OCI-LY7 (cell line): Measurements from ENCODE around the gene PPP1R16B. TPM values are rescaled to one million over a fixed set of nuclear protein-coding genes. Genes with fewer than 3 reads are reported as not detected.

Experiments used
- BruUV-seq: library from RNA; stranded (reverse); fragments of 400-500 nt; replicated peaks from 2 replicates; lab custom pipeline; 2021; lab: Mats Ljungman, UMichigan
- CTCF ChIA-PET: fragments of 300-600 bp; sonication (Branson Sonifier 250); formaldehyde crosslinking; loops from one replicate; lab custom pipeline; 2022; ENCODE audit warnings: antibody characterized with exemption; ENCODE audit not compliant: unreplicated experiment; lab: Charles Lee
- POLR2A ChIA-PET: fragments of 300-600 bp; sonication (Branson Sonifier 250); formaldehyde crosslinking; loops from one replicate; lab custom pipeline; 2022; ENCODE audit warnings: antibody characterized with exemption; lab: Charles Lee
- DNase-seq: peaks from one replicate; pipeline ENCODE4 v3.0.0-alpha.2; 2015; ENCODE audit warnings: low spot score
- H2AFZ ChIP-seq: fragments of 200-600 bp; sonication (generic), shearing (Covaris generic); 2 replicates; pipeline ENCODE4 v1.6.1; 2014; ENCODE audit warnings: mild to moderate bottlenecking, antibody characterized with exemption, low read length, moderate library complexity
- H3K27ac ChIP-seq: fragments of 200-600 bp; sonication (generic); 2 replicates; pipeline ENCODE4 v1.5.1; 2014; ENCODE audit warnings: mixed run types, low read depth, mild to moderate bottlenecking, moderate library complexity, low read length, inconsistent platforms; ENCODE audit not compliant: poor library complexity, severe bottlenecking
- H3K36me3 ChIP-seq: fragments of 200-600 bp; sonication (generic); 2 replicates; pipeline ENCODE4 v1.6.1; 2014; ENCODE audit warnings: mild to moderate bottlenecking, antibody characterized with exemption, low read length, moderate library complexity, mixed read lengths; ENCODE audit not compliant: insufficient read depth
- H3K4me1 ChIP-seq: fragments of 200-600 bp; sonication (generic); 2 replicates; pipeline ENCODE4 v1.5.1; 2014; ENCODE audit warnings: mild to moderate bottlenecking, low read length; ENCODE audit not compliant: insufficient read depth, poor library complexity, severe bottlenecking
- H3K4me2 ChIP-seq: fragments of 200-600 bp; sonication (generic); 2 replicates; pipeline ENCODE4 v1.6.1; 2014; ENCODE audit warnings: mild to moderate bottlenecking, low read length
- H3K4me3 ChIP-seq: fragments of 200-600 bp; sonication (generic); 2 replicates; pipeline ENCODE4 v1.5.1; 2014; ENCODE audit warnings: mild to moderate bottlenecking, low read depth, low read length; ENCODE audit not compliant: poor library complexity, severe bottlenecking
- H3K79me2 ChIP-seq: fragments of 200-600 bp; sonication (generic); 2 replicates; pipeline ENCODE4 v1.6.1; 2016; ENCODE audit warnings: low read depth, mild to moderate bottlenecking, low read length, moderate library complexity, mixed read lengths; ENCODE audit not compliant: insufficient read depth
- H3K9me2 ChIP-seq: fragments of 200-600 bp; sonication (generic); 2 replicates; pipeline ENCODE4 v1.6.1; 2016; ENCODE audit warnings: mild to moderate bottlenecking, low read length, mixed read lengths; ENCODE audit not compliant: insufficient read depth
- H3K9me3 ChIP-seq: fragments of 200-600 bp; sonication (generic); 2 replicates; pipeline ENCODE4 v1.6.1; 2014; ENCODE audit warnings: mild to moderate bottlenecking, mixed run types, low read length, mixed read lengths
- H4K20me1 ChIP-seq: fragments of 200-600 bp; sonication (generic); 2 replicates; pipeline ENCODE4 v1.6.1; 2014; ENCODE audit warnings: mild to moderate bottlenecking, antibody characterized with exemption, low read length, moderate library complexity, mixed read lengths; ENCODE audit not compliant: insufficient read depth
- CTCF ChIP-seq: fragments of 200-600 bp; sonication (generic); conservative IDR thresholded peaks from 2 replicates; pipeline ENCODE4 v1.5.1; 2014; ENCODE audit warnings: mild to moderate bottlenecking, antibody characterized with exemption, low read length, moderate library complexity, mixed read lengths
- EZH2phosphoT487 ChIP-seq: fragments of 200-600 bp; sonication (generic); IDR thresholded peaks from 2 replicates; pipeline ENCODE4 v1.6.1; 2018; ENCODE audit warnings: low read depth, borderline replicate concordance, mild to moderate bottlenecking, mixed run types, antibody characterized with exemption, low read length, moderate library complexity, mixed read lengths
- intact Hi-C: fragments of 100-400 bp; cut with micrococcal nuclease; formaldehyde crosslinking; loops from one replicate; pipeline ENCODE4 v1.10.0; 2022; ENCODE audit not compliant: unreplicated experiment
- total RNA-seq, 2 experiments: library from RNA; depleted of rRNA in 1 of 2; stranded (reverse); fragments of >200 nt in 1 of 2; shearing (Covaris generic) in 1 of 2; gene quantifications; 2 replicates each; pipeline ENCODE4 v1.2.3, GENCODE V29; 2014 to 2022

Gene PPP1R16B
- total RNA-seq, 2 experiments from 2014 or later = 45.4 to 49.7 TPM

DNA sequence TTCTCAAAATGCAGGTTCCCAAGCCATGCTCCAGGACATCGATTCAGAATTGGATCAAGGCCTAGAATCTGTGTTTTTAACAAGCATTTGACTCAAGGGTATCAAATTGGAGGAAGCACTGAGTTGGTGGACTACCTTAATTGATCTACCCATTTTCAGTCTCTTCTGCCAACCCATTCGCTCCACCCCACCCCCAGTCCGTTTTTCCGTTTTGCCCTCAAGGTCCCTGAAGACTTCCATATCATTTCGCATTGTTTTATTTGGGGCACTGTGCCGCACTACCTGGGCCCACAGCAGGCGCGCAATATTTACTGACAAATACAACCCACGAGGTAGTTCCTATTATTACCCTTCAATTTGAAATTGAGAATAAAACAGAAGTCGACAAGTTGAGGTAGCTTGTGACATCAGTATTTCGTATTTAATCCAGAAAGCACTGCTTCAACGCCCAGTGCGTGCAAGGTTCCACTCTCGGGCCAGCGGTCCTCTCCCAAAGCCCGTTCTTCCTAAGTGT lies 156.1 kb downstream of the PPP1R16B start:
- Histone ChIP-seq H3K4me3 (peak overlapping the region; percentile 90), H3K36me3 (peaks cover 17% of the 10 kb centered on the region; the same call in 1 of the 2 replicates), H3K9me3 (no peaks in the 10 kb centered on the region), H4K20me1 (0 out of 2 replicates have a peak, but pooled peaks cover 4% of the 10 kb centered on the region), H3K79me2 (peaks cover 38% of the 10 kb centered on the region), H3K27ac (peak overlapping the region; percentile 73), H3K4me1 (peaks cover 22% of the 10 kb centered on the region), H2AFZ (peak overlapping the region; percentile 84), H3K9me2 (no peaks in the 10 kb centered on the region), H3K4me2 (peak overlapping the region; percentile 92)
- ChIA-PET CTCF (interaction anchor here (1.5 kb wide), 1 partner anchor 33 kb away, joined by 4 read pairs; no protein-coding TSS in a partner anchor), POLR2A (interaction anchor here (0.6 to 3.3 kb wide), 18 partner anchors 10 to 1182 kb away, joined by 3 to 11 read pairs (median 3); partner anchors contain the start of gene FAM83D)
- TSS peak; percentile 95 for BruUV-seq
- DNase-seq = peak; percentile 27
- intact Hi-C loops = loop anchor here (1.0 to 10.0 kb wide), 3 partner anchors 35 to 517 kb away; partner anchors contain the start of genes FAM83D and PPP1R16B
- no peak for TF ChIP-seq EZH2phosphoT487
- no peak for TF ChIP-seq CTCF

GRCh38 chr20:38962044-38962927 lies 156.8 kb downstream of the PPP1R16B start, which contains the start of gene DHX35:
Gene DHX35 (plus strand): TSS chr20:38962344. CDS start chr20:38962368, 24 bp downstream.
- Histone ChIP-seq H4K20me1 (peaks cover 4% of the 10 kb centered on the region; the same call in 1 of the 2 replicates), H3K27ac (peak within 1 kb of the TSS; percentile 80), H2AFZ (peak within 1 kb of the TSS; percentile 84), H3K36me3 (peaks cover 17% of the 10 kb centered on the region; the same call in 1 of the 2 replicates), H3K9me3 (no peaks in the 10 kb centered on the region), H3K9me2 (no peaks in the 10 kb centered on the region), H3K4me3 (peak within 1 kb of the TSS; percentile 90), H3K79me2 (peaks cover 38% of the 10 kb centered on the region), H3K4me1 (peaks cover 22% of the 10 kb centered on the region), H3K4me2 (peak within 1 kb of the TSS; percentile 92)
- DNase-seq = peak; percentile 98
- intact Hi-C loops = loop anchor here (1.0 to 10.0 kb wide), 3 partner anchors 36 to 517 kb away; partner anchors contain the start of genes FAM83D and PPP1R16B
- TF ChIP-seq CTCF (peak; percentile 70), EZH2phosphoT487 (no peak)
- no TSS peak for BruUV-seq
- ChIA-PET CTCF (interaction anchor here (1.5 kb wide), 1 partner anchor 34 kb away, joined by 4 read pairs; no protein-coding TSS in a partner anchor), POLR2A (interaction anchor here (0.6 to 3.3 kb wide), 12 partner anchors 9 to 215 kb away, joined by 3 to 11 read pairs (median 5); no protein-coding TSS in a partner anchor)
